Measurements from ENCODE around the gene VTI1A.
"Not testable (repeated sequence)": the region's sequence is repeated elsewhere in the genome, so short reads cannot be mapped to it uniquely, and the experiment has no call there.

Gene VTI1A

DNA sequence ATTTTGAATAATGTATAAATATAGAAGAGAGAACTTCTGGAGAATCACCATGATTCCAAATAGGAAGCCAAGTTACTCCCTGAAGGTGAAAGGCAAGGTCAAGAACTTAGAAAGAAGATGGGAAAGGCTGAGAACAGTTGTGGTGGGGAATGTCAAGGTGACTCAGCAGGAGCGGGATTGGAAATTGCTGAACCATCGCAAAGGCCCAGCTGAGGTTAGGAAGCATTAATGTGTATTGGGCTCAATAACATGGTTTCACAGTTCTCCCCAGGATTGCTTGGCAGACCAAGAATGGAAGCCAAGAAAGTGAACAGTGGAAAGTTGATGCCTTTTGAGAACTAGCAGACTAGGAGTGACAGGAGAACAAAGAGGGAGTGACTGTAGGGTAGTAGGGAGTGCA, 133.3 kb downstream of the VTI1A start:
- no peaks in the 10 kb centered on the region for H3K27me3 ChIP-seq (ENCODE audit: control insufficient read depth, insufficient read depth, low read length)
- no peaks in the 10 kb centered on the region for H3K9me3 ChIP-seq (ENCODE audit: control insufficient read depth, low read depth, low read length)
- H3K36me3 ChIP-seq (ENCODE audit: control insufficient read depth, low read depth, low read length) = no peaks in the 10 kb centered on the region
- H3K9ac ChIP-seq (ENCODE audit: low read length) = no peak overlapping the region
- no peak overlapping the region for H3K4me3 ChIP-seq (ENCODE audit: low read length)
- H3K4me1 ChIP-seq (ENCODE audit: control insufficient read depth, low read depth, low read length) = peaks cover 15% of the 10 kb centered on the region
- no peak overlapping the region for H3K27ac ChIP-seq (ENCODE audit: low read length)

DNA sequence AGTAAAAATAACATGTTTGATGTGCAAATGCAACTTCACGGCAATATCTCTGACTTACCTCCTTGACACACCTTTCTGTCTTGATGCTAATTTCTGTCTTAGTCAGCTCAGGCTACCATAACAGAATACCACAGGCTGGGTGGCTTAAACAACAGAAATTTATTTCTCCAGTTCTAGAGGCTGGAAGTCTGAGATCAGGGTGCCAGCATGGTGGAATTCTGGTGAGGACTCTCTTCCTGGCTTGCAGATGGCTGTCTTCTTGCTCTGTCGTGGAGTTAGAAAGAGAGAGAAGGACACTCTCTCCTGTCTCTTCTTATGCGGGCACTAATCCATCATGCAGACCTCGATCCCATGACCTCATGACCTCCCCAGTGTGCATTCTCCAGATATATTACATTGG, 134.9 kb downstream of the VTI1A start:
- H3K4me3 ChIP-seq (ENCODE audit: low read length) = no peak overlapping the region
- H3K9me3 ChIP-seq (ENCODE audit: control insufficient read depth, low read depth, low read length) = no peaks in the 10 kb centered on the region
- peaks cover 18% of the 10 kb centered on the region for H3K4me1 ChIP-seq (ENCODE audit: control insufficient read depth, low read depth, low read length)
- no peak overlapping the region for H3K9ac ChIP-seq (ENCODE audit: low read length)
- no peak overlapping the region for H3K27ac ChIP-seq (ENCODE audit: low read length)
- H3K36me3 ChIP-seq (ENCODE audit: control insufficient read depth, low read depth, low read length) = no peaks in the 10 kb centered on the region
- H3K27me3 ChIP-seq (ENCODE audit: control insufficient read depth, insufficient read depth, low read length) = no peaks in the 10 kb centered on the region

DNA sequence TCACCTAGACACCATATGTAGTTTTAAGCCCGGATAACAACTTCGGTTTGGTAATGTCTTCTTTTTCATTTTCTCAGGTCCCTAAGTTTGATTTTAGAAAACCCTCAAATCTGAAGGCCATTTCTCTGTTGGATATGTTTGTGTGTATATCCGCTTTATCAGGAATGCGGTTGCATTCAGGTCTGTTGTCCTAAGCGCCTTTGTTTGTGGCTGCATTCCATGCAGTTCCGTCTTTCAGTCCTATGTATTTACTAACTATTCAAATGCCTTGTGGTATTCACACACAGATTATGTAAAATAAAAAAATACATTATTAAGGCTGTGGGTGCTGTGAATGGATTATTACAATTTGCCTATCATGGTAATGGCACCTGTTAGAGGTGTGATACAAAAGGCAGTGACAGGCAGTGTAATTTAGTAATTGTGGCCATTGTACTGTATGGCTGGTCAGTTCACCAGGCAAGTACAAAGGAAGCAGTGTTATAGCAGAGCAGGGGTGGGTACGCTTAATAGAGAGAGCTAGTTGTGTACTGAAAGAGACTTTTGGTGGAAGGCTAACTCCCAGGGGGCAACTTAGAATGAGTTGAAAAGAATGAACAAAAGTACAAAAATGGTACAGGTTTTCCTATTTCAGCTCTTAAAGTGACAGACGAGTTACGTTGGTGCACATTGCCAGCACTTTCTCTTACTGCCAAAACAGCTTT, 136.4 kb downstream of the VTI1A start:
- Histone ChIP-seq H3K9ac (ENCODE audit: low read length) (no peak overlapping the region), H3K4me1 (ENCODE audit: control insufficient read depth, low read depth, low read length) (peaks cover 18% of the 10 kb centered on the region), H3K4me3 (ENCODE audit: low read length) (no peak overlapping the region), H3K36me3 (ENCODE audit: control insufficient read depth, low read depth, low read length) (no peaks in the 10 kb centered on the region), H3K27ac (ENCODE audit: low read length) (no peak overlapping the region), H3K9me3 (ENCODE audit: control insufficient read depth, low read depth, low read length) (no peaks in the 10 kb centered on the region), H3K27me3 (ENCODE audit: control insufficient read depth, insufficient read depth, low read length) (no peaks in the 10 kb centered on the region)

DNA sequence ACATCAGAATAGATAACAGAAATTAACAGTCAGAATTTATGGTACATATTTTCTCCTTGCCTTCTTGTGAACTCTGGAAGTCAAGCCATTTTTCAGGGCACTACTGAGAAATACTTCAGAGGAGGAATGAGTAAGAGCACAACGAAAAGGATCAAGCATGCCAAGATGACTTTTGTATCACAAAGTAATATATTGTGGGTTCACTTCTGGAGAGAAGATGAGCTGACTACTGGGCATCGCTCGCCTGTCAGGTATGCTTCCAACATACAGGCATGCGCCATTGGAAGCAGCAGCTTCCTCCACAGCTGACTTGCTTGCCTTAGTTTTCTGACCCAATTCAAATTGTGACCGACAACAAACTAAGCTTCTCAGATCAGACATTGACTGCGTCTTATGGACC, 137.3 kb downstream of the VTI1A start:
- Histone ChIP-seq H3K9ac (ENCODE audit: low read length) (no peak overlapping the region), H3K36me3 (ENCODE audit: control insufficient read depth, low read depth, low read length) (no peaks in the 10 kb centered on the region), H3K9me3 (ENCODE audit: control insufficient read depth, low read depth, low read length) (no peaks in the 10 kb centered on the region), H3K4me3 (ENCODE audit: low read length) (no peak overlapping the region), H3K27ac (ENCODE audit: low read length) (no peak overlapping the region), H3K27me3 (ENCODE audit: control insufficient read depth, insufficient read depth, low read length) (no peaks in the 10 kb centered on the region), H3K4me1 (ENCODE audit: control insufficient read depth, low read depth, low read length) (peaks cover 18% of the 10 kb centered on the region)

DNA sequence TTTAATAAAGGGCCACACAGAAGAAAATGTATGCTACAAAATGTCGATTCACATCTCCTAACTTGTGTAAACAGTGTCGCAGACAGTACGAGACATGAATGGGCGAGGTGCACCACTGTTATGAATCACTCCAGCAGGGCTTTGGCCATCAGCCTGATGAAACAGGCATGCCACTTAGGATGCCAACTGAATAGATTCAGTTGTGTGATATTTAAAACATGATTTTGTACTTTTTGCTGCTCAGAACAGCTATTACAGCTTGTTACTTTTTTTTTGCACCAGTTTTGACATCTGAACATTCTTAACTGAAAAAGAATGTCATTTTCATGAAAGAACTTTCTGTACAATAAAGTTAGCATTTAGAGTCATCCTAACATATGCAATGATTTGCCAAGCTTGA, 138.1 kb downstream of the VTI1A start:
- no peak overlapping the region for H3K27ac ChIP-seq (ENCODE audit: low read length)
- no peak overlapping the region for H3K4me3 ChIP-seq (ENCODE audit: low read length)
- H3K9ac ChIP-seq (ENCODE audit: low read length) = no peak overlapping the region
- no peaks in the 10 kb centered on the region for H3K36me3 ChIP-seq (ENCODE audit: control insufficient read depth, low read depth, low read length)
- no peaks in the 10 kb centered on the region for H3K9me3 ChIP-seq (ENCODE audit: control insufficient read depth, low read depth, low read length)
- peaks cover 18% of the 10 kb centered on the region for H3K4me1 ChIP-seq (ENCODE audit: control insufficient read depth, low read depth, low read length)
- H3K27me3 ChIP-seq (ENCODE audit: control insufficient read depth, insufficient read depth, low read length) = no peaks in the 10 kb centered on the region

DNA sequence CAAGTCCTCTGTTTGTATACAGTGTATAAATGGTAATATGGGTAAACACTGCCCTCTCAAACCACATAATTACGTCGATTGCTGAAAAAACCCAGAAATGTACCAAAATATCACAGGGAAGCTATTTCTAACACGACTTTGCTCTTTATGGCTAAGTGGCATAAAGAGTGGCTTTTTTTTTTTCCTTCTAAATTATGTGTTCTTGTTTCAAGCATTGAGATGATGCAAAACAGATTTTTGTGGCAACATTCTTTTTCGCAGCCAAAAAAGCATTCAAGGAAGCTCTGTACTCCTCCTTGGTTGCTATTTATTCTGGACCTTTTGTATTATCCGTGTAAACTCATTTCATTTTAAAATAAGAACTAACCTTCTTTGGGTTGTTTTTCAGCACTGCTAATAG, 138.9 kb downstream of the VTI1A start:
- no peaks in the 10 kb centered on the region for H3K9me3 ChIP-seq (ENCODE audit: control insufficient read depth, low read depth, low read length)
- H3K36me3 ChIP-seq (ENCODE audit: control insufficient read depth, low read depth, low read length) = no peaks in the 10 kb centered on the region
- H3K27ac ChIP-seq (ENCODE audit: low read length) = no peak overlapping the region
- no peak overlapping the region for H3K9ac ChIP-seq (ENCODE audit: low read length)
- H3K4me3 ChIP-seq (ENCODE audit: low read length) = no peak overlapping the region
- H3K4me1 ChIP-seq (ENCODE audit: control insufficient read depth, low read depth, low read length) = peaks cover 18% of the 10 kb centered on the region
- H3K27me3 ChIP-seq (ENCODE audit: control insufficient read depth, insufficient read depth, low read length) = no peaks in the 10 kb centered on the region

DNA sequence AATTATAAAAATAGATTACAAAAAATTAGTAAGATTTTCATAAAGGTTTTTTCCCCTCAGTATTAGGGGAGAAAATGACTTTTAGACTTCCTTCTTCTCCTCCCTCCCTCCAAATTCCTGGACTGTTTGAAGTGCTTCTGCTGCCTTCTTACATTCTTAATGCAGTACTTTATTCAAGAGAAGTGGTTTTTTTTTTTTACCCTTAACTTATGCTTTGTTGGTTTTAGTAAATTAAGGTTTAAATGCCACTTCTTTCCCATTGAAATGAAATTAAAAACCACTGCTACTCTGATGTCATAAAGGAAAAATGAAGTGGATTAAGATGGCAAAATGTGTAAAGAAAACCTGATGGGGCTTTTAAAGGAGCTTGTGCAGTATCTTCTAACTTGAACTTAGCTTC, 140.7 kb downstream of the VTI1A start:
- peaks cover 18% of the 10 kb centered on the region for H3K4me1 ChIP-seq (ENCODE audit: control insufficient read depth, low read depth, low read length)
- H3K4me3 ChIP-seq (ENCODE audit: low read length) = no peak overlapping the region
- no peaks in the 10 kb centered on the region for H3K27me3 ChIP-seq (ENCODE audit: control insufficient read depth, insufficient read depth, low read length)
- no peaks in the 10 kb centered on the region for H3K9me3 ChIP-seq (ENCODE audit: control insufficient read depth, low read depth, low read length)
- no peak overlapping the region for H3K27ac ChIP-seq (ENCODE audit: low read length)
- no peak overlapping the region for H3K9ac ChIP-seq (ENCODE audit: low read length)
- H3K36me3 ChIP-seq (ENCODE audit: control insufficient read depth, low read depth, low read length) = no peaks in the 10 kb centered on the region

DNA sequence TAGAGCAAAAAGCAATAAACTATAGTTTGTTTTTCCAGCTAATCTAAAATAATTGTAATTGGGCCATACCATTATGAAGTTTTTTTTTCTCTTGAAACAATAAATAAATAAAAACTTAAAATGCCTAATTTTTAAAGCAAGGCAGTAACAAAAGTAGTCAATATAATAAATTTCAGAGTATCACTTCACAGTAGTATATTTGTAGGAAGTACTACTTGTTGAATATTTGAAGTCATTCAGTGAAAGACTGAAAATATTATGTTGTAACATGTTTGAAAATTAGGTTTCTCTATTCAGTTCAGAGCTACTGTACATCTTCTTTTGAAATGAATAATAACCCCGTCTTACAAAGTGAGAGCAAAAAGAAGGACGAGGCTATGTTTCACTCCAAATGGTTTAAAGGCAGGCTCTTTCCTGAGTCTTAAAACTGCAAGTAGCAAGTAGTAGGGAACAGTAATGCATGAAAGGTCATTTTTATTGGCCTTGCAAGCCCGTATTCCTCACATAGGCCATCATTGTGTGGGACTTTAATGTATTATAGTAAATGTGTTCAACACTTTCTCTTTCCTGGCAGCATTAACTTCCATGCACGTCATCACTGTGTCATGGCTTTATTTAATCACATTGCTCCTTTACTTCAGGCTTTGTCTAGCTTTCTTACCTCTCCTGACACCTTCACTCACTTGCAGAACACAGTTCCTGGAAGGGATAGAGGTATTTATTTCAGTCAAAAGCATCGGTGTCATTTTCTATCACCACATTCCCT, 141.4 kb downstream of the VTI1A start:
- H3K9me3 ChIP-seq (ENCODE audit: control insufficient read depth, low read depth, low read length) = no peaks in the 10 kb centered on the region
- peaks cover 11% of the 10 kb centered on the region for H3K4me1 ChIP-seq (ENCODE audit: control insufficient read depth, low read depth, low read length)
- no peaks in the 10 kb centered on the region for H3K27me3 ChIP-seq (ENCODE audit: control insufficient read depth, insufficient read depth, low read length)
- no peak overlapping the region for H3K9ac ChIP-seq (ENCODE audit: low read length)
- no peak overlapping the region for H3K27ac ChIP-seq (ENCODE audit: low read length)
- H3K36me3 ChIP-seq (ENCODE audit: control insufficient read depth, low read depth, low read length) = no peaks in the 10 kb centered on the region
- H3K4me3 ChIP-seq (ENCODE audit: low read length) = no peak overlapping the region

DNA sequence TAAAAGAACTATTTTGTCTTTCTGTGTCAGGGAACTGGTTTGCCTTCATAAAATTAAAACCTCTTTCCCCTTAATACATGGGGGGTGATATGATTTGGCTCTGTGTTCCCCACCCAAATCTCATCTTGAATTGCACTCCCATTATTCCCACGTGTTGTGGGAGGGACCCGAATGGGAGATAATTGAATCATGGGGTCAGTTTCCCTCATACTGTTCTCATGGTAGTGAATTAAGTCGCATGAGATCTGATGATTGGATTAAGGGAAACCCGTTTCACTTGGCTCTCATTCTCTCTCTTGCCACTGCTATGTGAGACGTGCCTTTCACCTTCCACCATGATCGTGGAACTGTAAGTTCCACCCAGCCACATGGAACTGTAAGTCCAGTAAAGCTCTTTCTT, 142.1 kb downstream of the VTI1A start:
- Histone ChIP-seq H3K9ac (ENCODE audit: low read length) (no peak overlapping the region), H3K27me3 (ENCODE audit: control insufficient read depth, insufficient read depth, low read length) (no peaks in the 10 kb centered on the region), H3K9me3 (ENCODE audit: control insufficient read depth, low read depth, low read length) (no peaks in the 10 kb centered on the region), H3K4me3 (ENCODE audit: low read length) (no peak overlapping the region), H3K4me1 (ENCODE audit: control insufficient read depth, low read depth, low read length) (peaks cover 5% of the 10 kb centered on the region), H3K36me3 (ENCODE audit: control insufficient read depth, low read depth, low read length) (no peaks in the 10 kb centered on the region), H3K27ac (ENCODE audit: low read length) (no peak overlapping the region)

DNA sequence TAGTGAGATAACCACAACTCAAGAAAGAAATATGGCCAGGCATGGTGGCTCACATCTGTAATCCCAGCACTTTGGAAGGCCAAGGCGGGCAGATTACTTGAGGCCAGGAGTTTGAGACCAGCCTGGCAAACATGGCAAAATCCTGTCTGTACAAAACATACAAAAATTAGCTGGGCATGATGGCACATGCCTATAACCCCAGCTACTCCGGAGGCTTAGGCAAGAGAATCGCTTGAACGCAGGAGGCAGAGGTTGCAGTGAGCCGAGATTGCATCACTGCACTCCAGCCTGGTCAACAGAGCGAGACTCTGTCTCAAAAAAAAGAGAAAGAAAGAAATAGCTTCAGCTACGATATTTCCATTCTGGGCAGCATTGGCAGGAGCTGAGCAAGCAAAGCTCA, 143.8 kb downstream of the VTI1A start:
- not testable (repeated sequence) for H3K27ac ChIP-seq (ENCODE audit: low read length); H3K36me3 ChIP-seq (ENCODE audit: control insufficient read depth, low read depth, low read length); H3K27me3 ChIP-seq (ENCODE audit: control insufficient read depth, insufficient read depth, low read length); H3K4me3 ChIP-seq (ENCODE audit: low read length); H3K9ac ChIP-seq (ENCODE audit: low read length); H3K4me1 ChIP-seq (ENCODE audit: control insufficient read depth, low read depth, low read length); H3K9me3 ChIP-seq (ENCODE audit: control insufficient read depth, low read depth, low read length)

DNA sequence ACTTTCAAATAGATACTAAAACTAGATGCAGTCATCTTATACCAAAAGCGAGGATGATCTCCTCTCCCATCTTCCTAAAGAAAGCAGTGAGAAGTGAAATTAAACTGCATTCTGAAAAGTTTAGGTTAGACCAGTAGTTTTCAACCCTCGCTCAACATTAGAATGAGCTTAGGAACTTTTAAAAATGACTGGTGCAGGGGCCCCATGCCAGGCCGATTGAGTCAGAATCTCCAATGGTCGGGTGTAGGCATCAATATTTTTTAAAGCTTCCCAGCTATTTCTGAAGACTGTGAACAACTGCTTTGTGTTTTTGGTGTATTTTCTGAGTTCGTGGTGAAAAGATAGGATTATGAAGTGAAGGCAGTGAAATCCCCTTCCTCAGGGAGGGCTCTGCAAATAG, 146.0 kb downstream of the VTI1A start:
- H3K27me3 ChIP-seq (ENCODE audit: control insufficient read depth, insufficient read depth, low read length) = no peaks in the 10 kb centered on the region
- no peak overlapping the region for H3K4me3 ChIP-seq (ENCODE audit: low read length)
- no peak overlapping the region for H3K9ac ChIP-seq (ENCODE audit: low read length)
- H3K27ac ChIP-seq (ENCODE audit: low read length) = no peak overlapping the region
- no peaks in the 10 kb centered on the region for H3K36me3 ChIP-seq (ENCODE audit: control insufficient read depth, low read depth, low read length)
- no peaks in the 10 kb centered on the region for H3K4me1 ChIP-seq (ENCODE audit: control insufficient read depth, low read depth, low read length)
- H3K9me3 ChIP-seq (ENCODE audit: control insufficient read depth, low read depth, low read length) = no peaks in the 10 kb centered on the region
